Activated CD8-positive, alpha-beta T cell treated with anti-CD3 and anti-CD28 coated beads for 36 hours (primary cell): Measurements from ENCODE around the gene ZNF180. TPM values are rescaled to one million over a fixed set of nuclear protein-coding genes. Genes with fewer than 3 reads are reported as not detected.
"Not testable (repeated sequence)": the region's sequence is repeated elsewhere in the genome, so short reads cannot be mapped to it uniquely, and the experiment has no call there.

Experiments
- ATAC-seq: fragments of 200-7000 bp; cut with Tn5 transposase; one replicate; pipeline ENCODE4 v1.10.0; 2021; ENCODE audit warnings: mild to moderate bottlenecking, moderate library complexity
- CTCF ChIA-PET: fragments of 350-600 bp; sonication (Branson Sonifier 250); formaldehyde crosslinking; loops from one replicate; lab custom pipeline; 2021; ENCODE audit warnings: antibody characterized with exemption; lab: Charles Lee
- POLR2A ChIA-PET: fragments of 350-600 bp; sonication (Branson Sonifier 250); formaldehyde crosslinking; loops from one replicate; lab custom pipeline; 2021; ENCODE audit warnings: antibody characterized with exemption; lab: Charles Lee
- DNase-seq: peaks from one replicate; pipeline ENCODE4 v3.0.0-alpha.2; 2020
- H3K27ac Mint-ChIP-seq: one replicate; pipeline ENCODE4 v1.8.0; 2021; ENCODE audit warnings: mild to moderate bottlenecking, mixed read lengths
- H3K27me3 Mint-ChIP-seq: one replicate; pipeline ENCODE4 v1.8.0; 2021; ENCODE audit warnings: mixed read lengths
- H3K36me3 Mint-ChIP-seq: one replicate; pipeline ENCODE4 v1.8.0; 2021; ENCODE audit warnings: low read depth, mixed read lengths
- H3K4me1 Mint-ChIP-seq: one replicate; pipeline ENCODE4 v1.8.0; 2021; ENCODE audit warnings: low read depth, mixed read lengths
- H3K4me3 Mint-ChIP-seq: one replicate; pipeline ENCODE4 v1.8.0; 2021; ENCODE audit warnings: mild to moderate bottlenecking, moderate library complexity, mixed read lengths
- H3K9me3 Mint-ChIP-seq: one replicate; pipeline ENCODE4 v1.8.0; 2021; ENCODE audit warnings: mixed read lengths
- CTCF ChIP-seq: fragments of 200-600 bp; IDR thresholded peaks from one replicate; pipeline ENCODE4 v1.8.0; 2022; ENCODE audit warnings: antibody characterized with exemption, mild to moderate bottlenecking
- intact Hi-C: fragments of 100-400 bp; cut with micrococcal nuclease; formaldehyde crosslinking; loops from one replicate; pipeline ENCODE4 v1.10.0; 2022
- total RNA-seq, 2 experiments: library from RNA; stranded (reverse); gene quantifications; one replicate each; pipeline ENCODE4 v1.2.3, GENCODE V29; 2021

Gene ZNF180
- total RNA-seq, 2 experiments from 2014 or later = 8.1 to 8.6 TPM

DNA sequence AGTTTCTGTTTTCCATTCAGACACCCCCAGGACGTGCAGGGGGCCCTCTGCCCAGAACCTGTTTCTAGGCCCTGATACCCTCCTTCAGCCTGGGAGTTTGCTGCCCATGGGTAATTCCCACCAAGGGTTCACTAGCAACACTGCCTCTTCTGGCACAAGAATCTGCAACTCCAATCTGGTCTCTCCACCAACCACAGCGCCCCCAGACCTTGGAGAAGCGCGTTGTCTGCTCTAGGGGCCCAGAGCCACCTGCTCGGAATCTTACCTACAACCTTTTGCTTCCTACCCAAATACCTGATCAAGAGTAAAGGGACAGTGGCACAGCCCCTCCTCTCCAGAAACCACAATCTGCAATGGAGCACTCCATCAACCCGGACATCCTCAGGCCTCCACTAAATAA, 763 bp downstream of the ZNF180 start:
- peaks cover 58% of the 10 kb centered on the region for H3K36me3 Mint-ChIP-seq
- ATAC-seq = no peak
- peaks cover 48% of the 10 kb centered on the region for H3K9me3 Mint-ChIP-seq
- H3K27me3 Mint-ChIP-seq = no peaks in the 10 kb centered on the region
- TF ChIP-seq CTCF = no peak
- peak overlapping the region; percentile 90 for H3K27ac Mint-ChIP-seq
- intact Hi-C loops = no loop called here
- H3K4me1 Mint-ChIP-seq = peaks cover 32% of the 10 kb centered on the region
- CTCF ChIA-PET = interaction anchor here (1.0 kb wide), 1 partner anchor 26 kb away, joined by 3 read pairs; no protein-coding TSS in a partner anchor
- H3K4me3 Mint-ChIP-seq = peak overlapping the region; percentile 81
- POLR2A ChIA-PET = interaction anchor here (0.9 to 1.8 kb wide), 4 partner anchors 8 to 586 kb away, joined by 3 to 11 read pairs (median 4); partner anchors contain the start of gene ZNF227
- DNase-seq = no peak

GRCh38 chr19:44498988-44499387, 1.3 kb downstream of the ZNF180 start:
- Mint-ChIP-seq H3K4me3 (peak overlapping the region; percentile 81), H3K4me1 (peaks cover 32% of the 10 kb centered on the region), H3K27me3 (no peaks in the 10 kb centered on the region), H3K27ac (peak overlapping the region; percentile 90), H3K36me3 (peaks cover 64% of the 10 kb centered on the region), H3K9me3 (peaks cover 50% of the 10 kb centered on the region)
- intact Hi-C loops = no loop called here
- CTCF ChIA-PET = no interaction called here
- no peak for TF ChIP-seq CTCF
- ATAC-seq (no peak), DNase-seq (no peak)
- POLR2A ChIA-PET = interaction anchor here (1.1 kb wide), 1 partner anchor 22 kb away, joined by 5 read pairs; no protein-coding TSS in a partner anchor

GRCh38 chr19:44496711-44497110, 3.6 kb downstream of the ZNF180 start:
- ATAC-seq (no peak), DNase-seq (no peak)
- Mint-ChIP-seq H3K27me3 (no peaks in the 10 kb centered on the region), H3K36me3 (peaks cover 87% of the 10 kb centered on the region), H3K4me3 (no peak overlapping the region), H3K4me1 (peaks cover 32% of the 10 kb centered on the region), H3K9me3 (peaks cover 69% of the 10 kb centered on the region), H3K27ac (no peak overlapping the region)
- no peak for TF ChIP-seq CTCF
- ChIA-PET CTCF (no interaction called here), POLR2A (interaction anchor here (0.6 to 0.9 kb wide), 2 partner anchors 332 to 585 kb away, joined by 3 read pairs; partner anchors contain the start of gene ZNF226)
- intact Hi-C loops = no loop called here

GRCh38 chr19:44476559-44477408, 23.5 kb downstream of the ZNF180 start:
- intact Hi-C loops = no loop called here
- TF ChIP-seq CTCF = no peak

GRCh38 chr19:44468730-44469129, 31.6 kb downstream of the ZNF180 start:
- peaks cover 74% of the 10 kb centered on the region for H3K9me3 Mint-ChIP-seq
- H3K27me3 Mint-ChIP-seq, intact Hi-C loops, CTCF ChIA-PET, ATAC-seq, H3K4me3 Mint-ChIP-seq, H3K4me1 Mint-ChIP-seq, DNase-seq, H3K27ac Mint-ChIP-seq, POLR2A ChIA-PET: not testable (repeated sequence)
- H3K36me3 Mint-ChIP-seq = peaks cover 46% of the 10 kb centered on the region

More at GRCh38 chr19:44476559-44477408, 23.5 kb downstream of the ZNF180 start:
- Mint-ChIP-seq H3K4me1 (no peaks in the 10 kb centered on the region), H3K4me3 (no peak overlapping the region), H3K27me3 (no peaks in the 10 kb centered on the region), H3K9me3 (peaks cover 89% of the 10 kb centered on the region), H3K27ac (peak overlapping the region; percentile 22), H3K36me3 (peaks cover 94% of the 10 kb centered on the region)
- ChIA-PET POLR2A (interaction anchor here (0.7 to 1.5 kb wide), 5 partner anchors 22 to 500 kb away, joined by 3 to 5 read pairs (median 3); partner anchors contain the start of genes ZNF180 and ZNF225), CTCF (no interaction called here)
- no peak for ATAC-seq
- DNase-seq = peak; percentile 9

DNA sequence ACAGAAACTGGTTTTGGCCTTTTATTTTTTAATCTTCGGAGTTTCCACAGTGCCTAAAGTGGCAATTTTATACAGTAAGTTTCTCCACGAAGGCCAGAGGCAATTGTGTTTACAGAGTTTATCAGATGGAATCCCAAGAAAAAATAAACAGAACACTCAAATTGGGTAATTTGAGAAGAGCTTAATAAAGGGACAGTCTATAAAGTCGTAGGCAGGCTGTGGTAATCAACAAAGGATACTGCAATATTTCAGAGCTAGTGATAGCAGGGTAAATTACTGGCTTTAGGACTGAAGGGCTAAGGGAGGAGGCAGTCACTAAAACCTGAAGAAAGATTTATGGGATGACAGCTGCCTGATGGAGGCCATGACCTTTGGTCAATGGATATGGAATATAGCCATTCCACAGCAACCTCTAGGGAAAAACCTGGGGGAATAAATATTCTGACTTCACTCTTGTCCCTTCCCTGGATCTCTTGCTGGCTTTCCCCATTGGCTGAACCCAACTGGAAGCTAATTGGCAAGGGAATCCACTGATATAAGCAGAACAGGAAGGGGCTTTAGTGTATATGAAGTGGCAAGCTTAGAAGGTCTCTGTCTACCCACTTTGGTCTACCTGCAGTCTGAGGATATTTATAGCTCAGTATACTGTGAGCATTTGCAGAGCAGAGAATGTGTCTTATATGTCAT, 37.6 kb downstream of the ZNF180 start:
- ATAC-seq, H3K4me1 Mint-ChIP-seq, H3K4me3 Mint-ChIP-seq, DNase-seq, H3K27ac Mint-ChIP-seq, CTCF ChIA-PET, POLR2A ChIA-PET, intact Hi-C loops, H3K27me3 Mint-ChIP-seq: not testable (repeated sequence)
- Mint-ChIP-seq H3K9me3 (peaks cover 49% of the 10 kb centered on the region), H3K36me3 (peaks cover 16% of the 10 kb centered on the region)

- not testable (repeated sequence) for H3K27ac Mint-ChIP-seq, ATAC-seq
- peaks cover 25% of the 10 kb centered on the region for H3K36me3 Mint-ChIP-seq
Measured at GRCh38 chr19:44456016-44456415, 44.3 kb downstream of the ZNF180 start.

More at GRCh38 chr19:44456016-44456415, 44.3 kb downstream of the ZNF180 start:
- H3K27me3 Mint-ChIP-seq, H3K4me3 Mint-ChIP-seq, POLR2A ChIA-PET, intact Hi-C loops, CTCF ChIA-PET, H3K4me1 Mint-ChIP-seq, DNase-seq: not testable (repeated sequence)
- peaks cover 46% of the 10 kb centered on the region for H3K9me3 Mint-ChIP-seq
